K562 (cell line): ENCODE data around the gene SPATA17. TPM values are rescaled to one million over a fixed set of nuclear protein-coding genes. Genes with fewer than 3 reads are reported as not detected.

Experiments used
- ATAC-seq: fragments of 200-7000 bp; cut with Tn5 transposase; 3 replicates; pipeline ENCODE4 v1.9.1; 2020; ENCODE audit warnings: moderate library complexity
- BruUV-seq: library from RNA; stranded (reverse); fragments of 400-500 nt; replicated peaks from 2 replicates; lab custom pipeline; 2021; lab: Mats Ljungman, UMichigan
- CTCF ChIA-PET: fragments of 300-600 bp; formaldehyde crosslinking; extraction: SDS; loops from one replicate; lab custom pipeline; 2021; ENCODE audit warnings: low intra/inter-chr PET ratio; lab: Yijun Ruan, JAX
- POLR2A ChIA-PET: fragments of 300-600, 350-650 bp; sonication (Branson Sonifier 250); formaldehyde crosslinking; extraction: SDS; loops from one replicate; lab custom pipeline; 2021; ENCODE audit warnings: antibody characterized with exemption, inconsistent platforms; lab: Yijun Ruan, JAX
- DNase-seq, 4 experiments: peaks; one replicate each; pipeline versions ENCODE4 v3.0.0 to v3.0.0-alpha.2; 2011 to 2018; ENCODE audit warnings: low spot score in 3 of 4, mixed read lengths in 3 of 4; ENCODE audit errors: extremely low read depth in 1 of 4
- FAIRE-seq: peaks from 2 replicates; lab custom pipeline; 2011; peaks lifted over from hg19 to GRCh38; lab: Jason Lieb, UNC
- H2AFZ ChIP-seq: 2 replicates; pipeline ENCODE4 v1.6.0; 2011; ENCODE audit warnings: low read depth, low read length, control low read depth, inconsistent platforms
- H3K27ac ChIP-seq: fragments of 200-600 bp; 3 replicates; pipeline ENCODE4 v1.8.0; 2011; ENCODE audit warnings: low read depth, mild to moderate bottlenecking, control low read depth, inconsistent platforms, low read length, moderate library complexity, mixed read lengths; ENCODE audit errors: extremely low read depth
- H3K27me3 ChIP-seq, 2 experiments: fragments of 300-600 bp in 1 of 2; 2 replicates in 1 of 2; 3 replicates in 1 of 2; pipeline versions ENCODE4 v1.6.0 to v1.8.0; 2011; ENCODE audit warnings: inconsistent platforms in 2 of 2, low read length in 2 of 2, mild to moderate bottlenecking in 1 of 2, mixed read lengths in 1 of 2, moderate library complexity in 1 of 2; ENCODE audit not compliant: control insufficient read depth in 2 of 2, insufficient read depth in 2 of 2
- H3K36me3 ChIP-seq: fragments of 300-600 bp; 3 replicates; pipeline ENCODE4 v1.8.0; 2011; ENCODE audit warnings: mild to moderate bottlenecking, low read length, inconsistent platforms; ENCODE audit not compliant: control insufficient read depth, insufficient read depth
- H3K4me1 ChIP-seq, 2 experiments: fragments of 200-600 bp in 1 of 2; replicated peaks in 1 of 2; 2 replicates in 1 of 2; 3 replicates in 1 of 2; pipeline versions ENCODE4 v1.5.1 to v1.8.0; 2011; ENCODE audit warnings: inconsistent platforms in 2 of 2, low read length in 2 of 2, mild to moderate bottlenecking in 1 of 2, mixed read lengths in 1 of 2, moderate library complexity in 1 of 2; ENCODE audit not compliant: control insufficient read depth in 2 of 2, insufficient read depth in 2 of 2
- H3K4me2 ChIP-seq: 2 replicates; pipeline ENCODE4 v1.6.1; 2011; ENCODE audit warnings: low read length, control low read depth, inconsistent platforms, mixed read lengths; ENCODE audit not compliant: insufficient read depth
- H3K4me3 ChIP-seq: fragments of 200-600 bp; sonication (generic), shearing (Covaris generic); 2 replicates; pipeline ENCODE4 v1.5.1; 2016; ENCODE audit warnings: control low read depth, inconsistent platforms
- H3K79me2 ChIP-seq: fragments of 200-600 bp; 3 replicates; pipeline ENCODE4 v1.8.0; 2011; ENCODE audit warnings: low read length, inconsistent platforms; ENCODE audit not compliant: control insufficient read depth, insufficient read depth
- H3K9ac ChIP-seq, 2 experiments: 2 replicates each; pipeline versions ENCODE4 v1.6.0 to v1.6.1; 2011; ENCODE audit warnings: low read depth in 2 of 2, low read length in 2 of 2, control low read depth in 1 of 2, inconsistent platforms in 1 of 2, mild to moderate bottlenecking in 1 of 2, mixed read lengths in 1 of 2; ENCODE audit not compliant: insufficient read depth in 1 of 2
- H3K9me1 ChIP-seq: one replicate; pipeline ENCODE4 v1.6.0; 2011; ENCODE audit warnings: inconsistent platforms, mild to moderate bottlenecking, low read length, moderate library complexity; ENCODE audit not compliant: control insufficient read depth, insufficient read depth
- H3K9me3 ChIP-seq: replicated peaks from 2 replicates; pipeline ENCODE4 v1.5.1; 2011; ENCODE audit warnings: low read depth, low read length, inconsistent platforms; ENCODE audit not compliant: control insufficient read depth, insufficient read depth
- H4K20me1 ChIP-seq: replicated peaks from 2 replicates; pipeline ENCODE4 v1.6.1; 2011; ENCODE audit warnings: low read length, inconsistent platforms, mixed read lengths; ENCODE audit not compliant: control insufficient read depth, insufficient read depth
- ARID3A ChIP-seq: IDR thresholded peaks from 2 replicates; pipeline ENCODE4 v1.6.1; 2012; ENCODE audit warnings: low read depth, low read length, improper control_type of control experiment, borderline replicate concordance
- C11orf30 ChIP-seq: fragments of 450-650 bp; IDR thresholded peaks from 2 replicates; pipeline ENCODE4 v1.6.1; 2016; ENCODE audit warnings: low read depth, mild to moderate bottlenecking
- COPS2 ChIP-seq: fragments of 450-650 bp; conservative IDR thresholded peaks from 2 replicates; pipeline ENCODE4 v1.6.1; 2016; ENCODE audit warnings: mild to moderate bottlenecking, moderate library complexity
- CREB1 ChIP-seq, 2 experiments: sonication (generic) in 1 of 2; formaldehyde crosslinking in 1 of 2; IDR thresholded peaks; 2 replicates each; pipeline versions ENCODE4 v1.6.1 to v1.8.0; 2012 to 2022; ENCODE audit warnings: inconsistent platforms in 1 of 2, mild to moderate bottlenecking in 1 of 2, missing genetic modification reagents in 1 of 2, moderate library complexity in 1 of 2
- DDX20 ChIP-seq: fragments of 450-650 bp; IDR thresholded peaks from 2 replicates; pipeline ENCODE4 v1.6.1; 2016; ENCODE audit warnings: missing genetic modification characterization, low read depth, mild to moderate bottlenecking, missing compliant biosample characterization, moderate library complexity
- E2F4 ChIP-seq: sonication (generic); formaldehyde crosslinking; IDR thresholded peaks from 2 replicates; pipeline ENCODE4 v1.8.0; 2022; ENCODE audit warnings: mild to moderate bottlenecking, low read depth, missing genetic modification reagents
- ELK3 ChIP-seq: fragments of 450-650 bp; formaldehyde crosslinking; IDR thresholded peaks from 2 replicates; pipeline ENCODE4 v1.4.0; 2020; ENCODE audit warnings: mild to moderate bottlenecking
- HMG20A ChIP-seq: fragments of 450-650 bp; formaldehyde crosslinking; conservative IDR thresholded peaks from 2 replicates; pipeline ENCODE4 v1.4.0; 2020; ENCODE audit warnings: mild to moderate bottlenecking, mixed read lengths
- NR2C2 ChIP-seq, 2 experiments: fragments of 200-800 bp in 1 of 2; sonication (Bioruptor generic) in 1 of 2; sonication (generic) in 1 of 2; formaldehyde crosslinking in 1 of 2; IDR thresholded peaks; 2 replicates each; pipeline versions ENCODE4 v1.6.1 to v1.8.0; 2016 to 2022; ENCODE audit warnings: mild to moderate bottlenecking in 1 of 2, missing compliant biosample characterization in 1 of 2, missing genetic modification characterization in 1 of 2, missing genetic modification reagents in 1 of 2
- XRCC4 ChIP-seq: IDR thresholded peaks from one replicate; pipeline ENCODE4 v1.6.1; 2011; ENCODE audit not compliant: insufficient read depth, insufficient read length; ENCODE audit errors: extremely low read depth
- ZBTB1 ChIP-seq: sonication (generic); formaldehyde crosslinking; IDR thresholded peaks from 2 replicates; pipeline ENCODE4 v1.8.1; 2023; ENCODE audit warnings: missing genetic modification reagents, low read depth, mild to moderate bottlenecking, borderline replicate concordance
- ZNF124 ChIP-seq: sonication (generic); formaldehyde crosslinking; IDR thresholded peaks from 2 replicates; pipeline ENCODE4 v1.8.1; 2022; ENCODE audit warnings: missing genetic modification reagents
- ZNF324 ChIP-seq: fragments of 250-450 bp; sonication (Bioruptor Pico); IDR thresholded peaks from 2 replicates; pipeline ENCODE4 v1.4.0; 2020; ENCODE audit warnings: mild to moderate bottlenecking
- WGBS: fragments of 100-300 bp; shearing (Covaris generic); methylation state at CpG from one replicate; pipeline ENCODE4 v1.1.6; 2016; ENCODE audit warnings: low coverage, mixed read lengths; ENCODE audit not compliant: insufficient coverage; ENCODE audit errors: missing lambda C conversion rate; 5-methylcytosine and 5-hydroxymethylcytosine counted together
- in situ Hi-C: fragments of 300-500 bp; cut with MboI; formaldehyde crosslinking; loops from 4 replicates; pipeline ENCODE4 v1.15.0; 2018; ENCODE audit warnings: inconsistent platforms, mixed read lengths
- intact Hi-C: fragments of 100-400 bp; cut with micrococcal nuclease; formaldehyde crosslinking; loops from 2 replicates; pipeline ENCODE4 v1.14.2; 2022
- polyA plus RNA-seq, 8 experiments: library from polyadenylated mRNA; depleted of rRNA in 4 of 8; stranded (reverse) in 5 of 8; unstranded in 3 of 8; fragments of >200 nt; fragmentation: Nextera tagmentation in 2 of 8; fragmentation: Illumina TruSeq in 1 of 8; extraction: Ambion mirVana in 2 of 8; extraction: Trizol in 1 of 8; gene quantifications; 2 replicates each; pipeline versions ENCODE4 v1.2.1 to v1.2.3, GENCODE V29; 2011 to 2014; ENCODE audit warnings: inconsistent platforms in 1 of 8, missing spikeins in 1 of 8
- total RNA-seq, 7 experiments: library from RNA; depleted of rRNA in 6 of 7; stranded (reverse); fragments of >200 nt in 6 of 7; fragmentation: Illumina TruSeq in 2 of 7; extraction: Trizol in 2 of 7; gene quantifications; 2 replicates each; pipeline versions ENCODE4 v1.2.1 to v1.2.3, GENCODE V29; 2011 to 2021; ENCODE audit warnings: low replicate concordance in 1 of 7

The SPATA17 gene
- total and polyA plus RNA-seq, 9 of the 15 experiments (the other 6 are each of a cell fraction or from before 2014, with no cell fraction given), result 0.04 to 0.11 TPM; not detected in 7

- Histone ChIP-seq H3K9me3 (no peaks in the 10 kb centered on the region; the same call in 1 of the 2 replicates), H3K9ac (no peak overlapping the region), H3K27me3 (no peaks in the 10 kb centered on the region), H3K4me2 (no peak overlapping the region), H2AFZ (no peak overlapping the region), H4K20me1 (no peaks in the 10 kb centered on the region), H3K27ac (no peak overlapping the region), H3K4me1 (no peaks in the 10 kb centered on the region), H3K9me1 (no peaks in the 10 kb centered on the region), H3K36me3 (no peaks in the 10 kb centered on the region), H3K79me2 (no peaks in the 10 kb centered on the region), H3K4me3 (no peak overlapping the region)
- WGBS, result 0% methylated on average over 5 of the region's 5 CpGs
- in situ Hi-C loops, result no loop called here
- no TSS peak for BruUV-seq
- TF ChIP-seq ZBTB1 (no peak), ZNF124 (CRISPR knock-in tag) (no peak), ARID3A (no peak), C11orf30 (no peak), CREB1 (IDR thresholded peaks at IDR 0.05) (no peak), CREB1 (CRISPR knock-in tag; IDR thresholded peaks at IDR 0.05) (no peak), ELK3 (CRISPR knock-in tag) (no peak), HMG20A (no peak), E2F4 (no peak), COPS2 (no peak), NR2C2 (CRISPR knock-in tag; IDR thresholded peaks at IDR 0.05) (no peak), NR2C2 (tag; IDR thresholded peaks at IDR 0.05) (no peak), ZNF324 (CRISPR knock-in tag) (no peak), DDX20 (tag) (no peak), XRCC4 (no peak)
- POLR2A ChIA-PET, result no interaction called here
- no peak for ATAC-seq
- no peak for DNase-seq
- CTCF ChIA-PET, result no interaction called here
- intact Hi-C loops, result no loop called here
- no peak for FAIRE-seq
Observed at GRCh38 chr1:217881607-217882332, 250.6 kb downstream of the SPATA17 start.
